ENCODE measurements around the gene INPPL1.
"Not testable (repeated sequence)": the region's sequence is repeated elsewhere in the genome, so short reads cannot be mapped to it uniquely, and the experiment has no call there.

The INPPL1 gene

GRCh38 chr11:72189455-72190250, 34.9 kb upstream of the INPPL1 start:
- peaks cover 0 to 14% (median 0%) of the 10 kb centered on the region in 10 experiments; a peak in 5 of 20 replicates for H3K4me1 ChIP-seq
- TF ChIP-seq Cebpa-rat (IDR thresholded peaks at IDR 0.05): no peak
- no peaks in the 10 kb centered on the region for H4K20me1 ChIP-seq
- H3K9ac ChIP-seq: no peak overlapping the region
- H3K27me3 ChIP-seq: no peaks in the 10 kb centered on the region
- no peak overlapping the region for H3K4me2 ChIP-seq
- H3K4me3 ChIP-seq: no peak overlapping the region
- H3K36me3 ChIP-seq: no peaks in the 10 kb centered on the region
- H3K27ac ChIP-seq: no peak overlapping the region
- H3K9me3 ChIP-seq (replicated peaks in 1 of 11): no peaks in the 10 kb centered on the region

- H3K9ac ChIP-seq: no peak overlapping the region
- H4K20me1 ChIP-seq: no peaks in the 10 kb centered on the region
- no peaks in the 10 kb centered on the region for H3K9me3 ChIP-seq (replicated peaks in 1 of 11)
- H3K36me3 ChIP-seq: no peaks in the 10 kb centered on the region
- H3K4me2 ChIP-seq: no peak overlapping the region
- peaks cover 0 to 14% (median 0%) of the 10 kb centered on the region in 10 experiments; a peak in 5 of 20 replicates for H3K4me1 ChIP-seq
- no peak overlapping the region for H3K4me3 ChIP-seq
- H3K27me3 ChIP-seq: no peaks in the 10 kb centered on the region
- no peak for TF ChIP-seq Cebpa-rat (IDR thresholded peaks at IDR 0.05)
- no peak overlapping the region for H3K27ac ChIP-seq
These were observed 33.9 kb upstream of the INPPL1 start for GRCh38 chr11:72190631-72191071.

GRCh38 chr11:72191961-72192381, 32.6 kb upstream of the INPPL1 start, which contains the start of gene FOLR1:
FOLR1 (plus strand) TSS chr11:72192140; CDS start chr11:72192174, 34 bp downstream.
- peaks cover 0 to 14% (median 0%) of the 10 kb centered on the region in 10 experiments; a peak in 5 of 20 replicates for H3K4me1 ChIP-seq
- no peak within 1 kb of the TSS for H3K9ac ChIP-seq
- peak within 1 kb of the TSS in 1 of 11 experiments; percentile 45; a peak in 2 of 22 replicates for H3K4me2 ChIP-seq
- H4K20me1 ChIP-seq: no peaks in the 10 kb centered on the region
- H3K4me3 ChIP-seq: no peak within 1 kb of the TSS
- H3K9me3 ChIP-seq (replicated peaks in 1 of 11): no peaks in the 10 kb centered on the region
- H3K27me3 ChIP-seq: no peaks in the 10 kb centered on the region
- no peak within 1 kb of the TSS for H3K27ac ChIP-seq
- no peak for TF ChIP-seq Cebpa-rat (IDR thresholded peaks at IDR 0.05)
- no peaks in the 10 kb centered on the region for H3K36me3 ChIP-seq

GRCh38 chr11:72195518-72196270, 28.9 kb upstream of the INPPL1 start:
- Histone ChIP-seq H3K4me2 (no peak overlapping the region), H3K4me3 (no peak overlapping the region), H3K9ac (no peak overlapping the region), H4K20me1 (no peaks in the 10 kb centered on the region), H3K4me1 (peaks cover 0 to 8% (median 0%) of the 10 kb centered on the region in 10 experiments; a peak in 3 of 20 replicates), H3K9me3 (replicated peaks in 1 of 11) (no peaks in the 10 kb centered on the region), H3K27ac (no peak overlapping the region), H3K27me3 (no peaks in the 10 kb centered on the region), H3K36me3 (no peaks in the 10 kb centered on the region)
- TF ChIP-seq Cebpa-rat (IDR thresholded peaks at IDR 0.05): no peak

GRCh38 chr11:72201445-72201844, 23.1 kb upstream of the INPPL1 start:
- not testable (repeated sequence) for H3K9me3 ChIP-seq (replicated peaks in 1 of 11); H3K27me3 ChIP-seq; H3K4me3 ChIP-seq; H3K27ac ChIP-seq; H3K36me3 ChIP-seq; H4K20me1 ChIP-seq; H3K4me2 ChIP-seq; H3K9ac ChIP-seq
- H3K4me1 ChIP-seq: peaks cover 0 to 39% (median 16%) of the 10 kb centered on the region in 10 experiments; a peak in 11 of 20 replicates

GRCh38 chr11:72202571-72202970, 22.0 kb upstream of the INPPL1 start:
- Histone ChIP-seq H3K9me3 (replicated peaks in 1 of 11) (no peaks in the 10 kb centered on the region), H3K9ac (no peak overlapping the region), H3K4me2 (peak overlapping the region in 4 of 11 experiments; percentile 13 to 52 (median 45); a peak in 6 of 22 replicates), H4K20me1 (no peaks in the 10 kb centered on the region), H3K27me3 (no peaks in the 10 kb centered on the region), H3K36me3 (no peaks in the 10 kb centered on the region), H3K4me3 (no peak overlapping the region), H3K4me1 (peaks cover 0 to 48% (median 16%) of the 10 kb centered on the region in 10 experiments; a peak in 12 of 20 replicates), H3K27ac (no peak overlapping the region)
- TF ChIP-seq Cebpa-rat (IDR thresholded peaks at IDR 0.05): no peak

- Histone ChIP-seq H3K36me3 (no peaks in the 10 kb centered on the region), H3K4me1 (peaks cover 0 to 48% (median 16%) of the 10 kb centered on the region in 10 experiments; a peak in 12 of 20 replicates), H3K27ac (no peak overlapping the region), H3K4me2 (peak overlapping the region in 4 of 11 experiments; percentile 13 to 52 (median 45); a peak in 6 of 22 replicates), H4K20me1 (no peaks in the 10 kb centered on the region), H3K9ac (no peak overlapping the region), H3K4me3 (no peak overlapping the region), H3K9me3 (replicated peaks in 1 of 11) (peaks cover 0 to 3% (median under 1%) of the 10 kb centered on the region in 11 experiments; a peak in 6 of 22 replicates), H3K27me3 (no peaks in the 10 kb centered on the region)
- TF ChIP-seq Cebpa-rat (IDR thresholded peaks at IDR 0.05): no peak
These were observed 21.4 kb upstream of the INPPL1 start for GRCh38 chr11:72203163-72203562.

GRCh38 chr11:72204886-72205285, 19.7 kb upstream of the INPPL1 start:
- peak overlapping the region in 9 of 11 experiments; percentile 13 to 80 (median 55); a peak in 15 of 22 replicates for H3K27ac ChIP-seq
- H3K4me1 ChIP-seq: peaks cover 0 to 58% (median 16%) of the 10 kb centered on the region in 10 experiments; a peak in 12 of 20 replicates
- H3K9me3 ChIP-seq (replicated peaks in 1 of 11): peaks cover 7 to 20% (median 18%) of the 10 kb centered on the region in 11 experiments; a peak in 19 of 22 replicates
- no peaks in the 10 kb centered on the region for H3K36me3 ChIP-seq
- no peak for TF ChIP-seq Cebpa-rat (IDR thresholded peaks at IDR 0.05)
- peak overlapping the region in 6 of 11 experiments; percentile 38 to 61 (median 44); a peak in 8 of 22 replicates for H3K9ac ChIP-seq
- no peaks in the 10 kb centered on the region for H4K20me1 ChIP-seq
- H3K4me3 ChIP-seq: no peak overlapping the region
- H3K4me2 ChIP-seq: peak overlapping the region in 7 of 11 experiments; percentile 4 to 86 (median 67); a peak in 12 of 22 replicates
- H3K27me3 ChIP-seq: no peaks in the 10 kb centered on the region

- not testable (repeated sequence) for H4K20me1 ChIP-seq, H3K27ac ChIP-seq, H3K4me3 ChIP-seq, H3K27me3 ChIP-seq, H3K9ac ChIP-seq, H3K36me3 ChIP-seq
- Histone ChIP-seq H3K4me2 (peak overlapping the region in 1 of 11 experiments; percentile 10; a peak in 1 of 22 replicates), H3K9me3 (replicated peaks in 1 of 11) (peaks cover 13 to 30% (median 27%) of the 10 kb centered on the region in 11 experiments; a peak in 19 of 22 replicates), H3K4me1 (peaks cover 0 to 58% (median 16%) of the 10 kb centered on the region in 10 experiments; a peak in 12 of 20 replicates)
These were observed 17.8 kb upstream of the INPPL1 start for GRCh38 chr11:72206794-72207193.
